Tibial nerve (tissue), 3 donors: ENCODE results near the gene FAM216B.

ENCODE experiments used
- POLR2A ChIP-seq, 2 donors: fragments of 450-650 bp; IDR thresholded peaks; one replicate each; pipeline ENCODE4 v1.6.1; 2017; ENCODE audit warnings: antibody characterized with exemption in 2 of 2, mild to moderate bottlenecking in 2 of 2, moderate library complexity in 2 of 2
- TF ChIP-seq, protein P1 (sequence below), 5 experiments: fragments of 200-600 bp in 3 of 5; fragments of 450-650 bp in 2 of 5; sonication (generic) in 3 of 5; IDR thresholded peaks; one replicate each; pipeline ENCODE4 v1.5.1; 2016 to 2019; ENCODE audit warnings: antibody characterized with exemption in 5 of 5, mild to moderate bottlenecking in 3 of 5, moderate library complexity in 2 of 5

DNA sequence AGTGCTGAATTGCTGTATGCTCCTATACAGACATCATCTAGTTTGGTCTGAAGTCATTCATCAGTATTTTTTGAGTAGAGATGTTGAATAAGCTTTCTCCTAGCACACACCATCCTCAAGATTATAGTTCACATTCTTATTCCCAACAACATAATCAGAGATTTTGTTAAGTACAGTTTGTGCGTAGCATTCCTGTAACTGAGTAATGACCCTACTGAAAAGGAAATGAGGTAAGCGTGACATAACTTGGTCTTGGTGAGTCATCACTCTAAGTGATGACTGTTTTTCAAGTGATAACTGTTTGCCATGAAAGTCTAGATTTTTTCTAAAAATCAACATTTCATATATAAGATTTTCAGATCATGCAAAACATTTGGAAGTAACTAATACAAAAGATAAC lies 18.5 kb upstream of the FAM216B start:
- TF ChIP-seq, protein P1, sequence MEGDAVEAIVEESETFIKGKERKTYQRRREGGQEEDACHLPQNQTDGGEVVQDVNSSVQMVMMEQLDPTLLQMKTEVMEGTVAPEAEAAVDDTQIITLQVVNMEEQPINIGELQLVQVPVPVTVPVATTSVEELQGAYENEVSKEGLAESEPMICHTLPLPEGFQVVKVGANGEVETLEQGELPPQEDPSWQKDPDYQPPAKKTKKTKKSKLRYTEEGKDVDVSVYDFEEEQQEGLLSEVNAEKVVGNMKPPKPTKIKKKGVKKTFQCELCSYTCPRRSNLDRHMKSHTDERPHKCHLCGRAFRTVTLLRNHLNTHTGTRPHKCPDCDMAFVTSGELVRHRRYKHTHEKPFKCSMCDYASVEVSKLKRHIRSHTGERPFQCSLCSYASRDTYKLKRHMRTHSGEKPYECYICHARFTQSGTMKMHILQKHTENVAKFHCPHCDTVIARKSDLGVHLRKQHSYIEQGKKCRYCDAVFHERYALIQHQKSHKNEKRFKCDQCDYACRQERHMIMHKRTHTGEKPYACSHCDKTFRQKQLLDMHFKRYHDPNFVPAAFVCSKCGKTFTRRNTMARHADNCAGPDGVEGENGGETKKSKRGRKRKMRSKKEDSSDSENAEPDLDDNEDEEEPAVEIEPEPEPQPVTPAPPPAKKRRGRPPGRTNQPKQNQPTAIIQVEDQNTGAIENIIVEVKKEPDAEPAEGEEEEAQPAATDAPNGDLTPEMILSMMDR (IDR thresholded peaks at IDR 0.05), result no peak
- no peak for TF ChIP-seq POLR2A (IDR thresholded peaks at IDR 0.05)
